ENCODE measurements around the gene NTM. TPM values are rescaled to one million over a fixed set of nuclear protein-coding genes. Genes with fewer than 3 reads are reported as not detected.
A peak's percentile ranks its signal among the peaks of the same experiment; 100 is the strongest.

NTM gene
- total and polyA plus RNA-seq, 2 of the 8 experiments (the other 6 are each of a cell fraction or from before 2014, with no cell fraction given) = 13.4 to 20.0 TPM

GRCh38 chr11:131592152-131592551 lies 221.7 kb downstream of the NTM start:
- CTCF ChIA-PET (ENCODE audit: partially characterized antibody) = interaction anchor here (0.6 to 38.6 kb wide), 5 partner anchors 9 to 72 kb away, joined by 3 to 1023 read pairs (median 3); no protein-coding TSS in a partner anchor
- DNase-seq (ENCODE audit: low read depth in 1 of 2, low spot score in 2 of 2) (peak in 1 of 2 experiments; percentile 26), FAIRE-seq (no peak)
- Histone ChIP-seq H2BK20ac (ENCODE audit: low read length) (no peak overlapping the region), H3K4me2 (ENCODE audit: insufficient read depth in 1 of 2, low read depth in 2 of 2, low read length in 2 of 2) (no peak overlapping the region), H2BK5ac (ENCODE audit: low read depth, low read length) (no peak overlapping the region), H2AK5ac (ENCODE audit: low read depth, low read length) (no peak overlapping the region), H3K27me3 (replicated peaks in 1 of 4; ENCODE audit: control insufficient read depth in 3 of 4, extremely low read depth in 1 of 4, insufficient read depth in 3 of 4, low read length in 3 of 4) (no peaks in the 10 kb centered on the region; a peak in 2 of 7 replicates), H3K36me3 (ENCODE audit: control insufficient read depth in 2 of 4, insufficient read depth in 4 of 4, low read length in 3 of 4) (no peaks in the 10 kb centered on the region), H3K18ac (ENCODE audit: extremely low read depth, low read length) (no peak overlapping the region), H3K9me3 (ENCODE audit: insufficient read depth in 2 of 2, low read depth in 1 of 2, low read length in 1 of 2) (no peaks in the 10 kb centered on the region), H4K91ac (replicated peaks; ENCODE audit: insufficient read length, low read length) (no peak overlapping the region), H3K27ac (ENCODE audit: low read depth, low read length) (no peak overlapping the region), H3K9ac (replicated peaks in 1 of 4; ENCODE audit: extremely low read depth in 1 of 4, low read depth in 3 of 4, low read length in 3 of 4) (no peak overlapping the region; a peak in 1 of 7 replicates), H3K4me3 (ENCODE audit: extremely low read depth in 1 of 4, insufficient read depth in 2 of 4, low read depth in 3 of 4, low read length in 4 of 4) (no peak overlapping the region), H3K79me1 (ENCODE audit: low read depth, low read length) (no peaks in the 10 kb centered on the region), H2BK15ac (ENCODE audit: low read length) (no peak overlapping the region), H3K14ac (ENCODE audit: insufficient read length) (no peak overlapping the region), H3K4me1 (replicated peaks in 1 of 4; ENCODE audit: control insufficient read depth in 3 of 4, insufficient read depth in 4 of 4, low read length in 3 of 4) (peaks cover 8 to 21% (median 15%) of the 10 kb centered on the region in 4 experiments), H3K23me2 (ENCODE audit: low read depth, low read length) (no peaks in the 10 kb centered on the region; the same call in 1 of the 2 replicates), H3K79me2 (ENCODE audit: control insufficient read depth in 1 of 2, insufficient read depth in 2 of 2, low read length in 2 of 2) (no peaks in the 10 kb centered on the region), H2BK12ac (ENCODE audit: low read depth, low read length) (no peak overlapping the region), H3K23ac (ENCODE audit: insufficient read length) (no peak overlapping the region), H3K4ac (replicated peaks; ENCODE audit: insufficient read length, low read depth, low read length) (no peak overlapping the region), H4K5ac (ENCODE audit: insufficient read length, low read depth, low read length) (no peak overlapping the region), H3K56ac (replicated peaks; ENCODE audit: insufficient read length, low read depth, low read length) (no peak overlapping the region), H4K8ac (ENCODE audit: extremely low read depth, insufficient read depth, low read length) (no peak overlapping the region), H2AFZ (ENCODE audit: low read length) (no peak overlapping the region), H2BK120ac (replicated peaks; ENCODE audit: low read depth, low read length) (no peak overlapping the region), H4K20me1 (replicated peaks in 1 of 2; ENCODE audit: control insufficient read depth in 1 of 2, insufficient read depth in 2 of 2, low read length in 2 of 2) (no peaks in the 10 kb centered on the region)
- POLR2A ChIA-PET (ENCODE audit: partially characterized antibody) = no interaction called here
- WGBS, 2 experiments (ENCODE audit: extremely low coverage in 1 of 2, insufficient coverage in 1 of 2, insufficient read length in 1 of 2, insufficient replicate concordance in 2 of 2, low coverage in 1 of 2, low lambda C conversion rate in 2 of 2, missing lambda C conversion rate in 1 of 2) = 77% methylated on average over 2 of the region's 2 CpGs; no CpG with 5 or more reads in 1 of the 2 experiments
- no peak for TF ChIP-seq SRF (IDR thresholded peaks at IDR 0.05; ENCODE audit: low read depth, low read length)
- TF ChIP-seq RXRA (IDR thresholded peaks at IDR 0.05; ENCODE audit: insufficient read depth, low read depth, low read length) = no peak
- no peak for TF ChIP-seq CBX8 (IDR thresholded peaks at IDR 0.05; ENCODE audit: borderline replicate concordance, low read depth, low read length)
- no peak for TF ChIP-seq POLR2A (IDR thresholded peaks at IDR 0.05; ENCODE audit: control extremely low read depth in 1 of 2, low read depth in 2 of 2, low read length in 2 of 2)
- TF ChIP-seq POU5F1 (IDR thresholded peaks at IDR 0.05; ENCODE audit: low read depth, low read length) = no peak
- no peak for TF ChIP-seq CTBP2 (IDR thresholded peaks at IDR 0.05; ENCODE audit: borderline replicate concordance, insufficient read depth, insufficient read length, low read length)
- no peak for TF ChIP-seq KDM1A (IDR thresholded peaks at IDR 0.05; ENCODE audit: borderline replicate concordance, low read length)
- no peak for TF ChIP-seq TEAD4 (IDR thresholded peaks at IDR 0.05; ENCODE audit: low read depth, low read length)
- TF ChIP-seq ASH2L (IDR thresholded peaks at IDR 0.05; ENCODE audit: low read length) = no peak
- no peak for TF ChIP-seq JUND (IDR thresholded peaks at IDR 0.05; ENCODE audit: low read length)
- TF ChIP-seq RFX5 (IDR thresholded peaks at IDR 0.05; ENCODE audit: borderline replicate concordance, low read depth, low read length) = no peak
- TF ChIP-seq CTCF (IDR thresholded peaks at IDR 0.05; ENCODE audit: control extremely low read depth in 1 of 3, insufficient read depth in 1 of 3, low read depth in 1 of 3, low read length in 3 of 3) = no peak
